GM12878 (cell line): ENCODE results near the gene VPS25. TPM values are rescaled to one million over a fixed set of nuclear protein-coding genes. Genes with fewer than 3 reads are reported as not detected.

Experiments used
- ATAC-seq: fragments of 200-7000 bp; cut with Tn5 transposase; 3 replicates; pipeline ENCODE4 v1.9.1; 2020; ENCODE audit warnings: mild to moderate bottlenecking, moderate library complexity
- BruUV-seq: library from RNA; stranded (reverse); fragments of 400-500 nt; replicated peaks from 2 replicates; lab custom pipeline; 2021; lab: Mats Ljungman, UMichigan
- CTCF ChIA-PET: fragments of 300-600 bp; sonication (Branson Sonifier 250); formaldehyde crosslinking; extraction: SDS; loops from one replicate; lab custom pipeline; 2021; ENCODE audit warnings: inconsistent platforms; lab: Yijun Ruan, JAX
- POLR2A ChIA-PET: fragments of 350-600 bp; formaldehyde crosslinking; extraction: SDS; loops from one replicate; lab custom pipeline; 2021; ENCODE audit warnings: inconsistent platforms; lab: Charles Lee
- RAD21 ChIA-PET: fragments of 300-600 bp; sonication (Branson Sonifier 250); formaldehyde crosslinking; loops from one replicate; lab custom pipeline; 2023; ENCODE audit warnings: antibody characterized with exemption; ENCODE audit not compliant: unreplicated experiment; lab: Charles Lee
- SMC1A ChIA-PET: fragments of 300-600 bp; sonication (Branson Sonifier 250); formaldehyde crosslinking; loops from one replicate; lab custom pipeline; 2023; ENCODE audit not compliant: unreplicated experiment, uncharacterized antibody; lab: Charles Lee
- DNase-seq: peaks from one replicate; pipeline ENCODE4 v3.0.0-alpha.2; 2011; ENCODE audit warnings: low read depth, low spot score
- FAIRE-seq: peaks from 3 replicates; lab custom pipeline; 2011; peaks lifted over from hg19 to GRCh38; lab: Jason Lieb, UNC
- H2AFZ ChIP-seq: 2 replicates; pipeline ENCODE4 v1.6.0; 2011; ENCODE audit warnings: low read depth, low read length, control low read depth; ENCODE audit not compliant: control insufficient read depth
- H3K27ac ChIP-seq: 2 replicates; pipeline ENCODE4 v1.5.1; 2011; ENCODE audit warnings: control low read depth; ENCODE audit not compliant: control insufficient read depth, insufficient read depth
- H3K27me3 ChIP-seq, 2 experiments: replicated peaks in 1 of 2; 2 replicates each; pipeline versions ENCODE4 v1.6.0 to v1.6.1; 2011; ENCODE audit warnings: low read length in 1 of 2; ENCODE audit not compliant: control insufficient read depth in 2 of 2, insufficient read depth in 2 of 2
- H3K36me3 ChIP-seq, 2 experiments: 2 replicates each; pipeline ENCODE4 v1.5.1; 2011; ENCODE audit warnings: low read length in 1 of 2; ENCODE audit not compliant: control insufficient read depth in 2 of 2, insufficient read depth in 2 of 2
- H3K4me1 ChIP-seq: 2 replicates; pipeline ENCODE4 v1.6.1; 2011; ENCODE audit warnings: mild to moderate bottlenecking, low read length, moderate library complexity, mixed read lengths; ENCODE audit not compliant: control insufficient read depth, insufficient read depth
- H3K4me2 ChIP-seq: 2 replicates; pipeline ENCODE4 v1.6.0; 2011; ENCODE audit warnings: control low read depth; ENCODE audit not compliant: control insufficient read depth, insufficient read depth
- H3K4me3 ChIP-seq: fragments of 200-600 bp; sonication (generic); 2 replicates; pipeline ENCODE4 v1.5.1; 2016
- H3K79me2 ChIP-seq: 2 replicates; pipeline ENCODE4 v1.6.0; 2011; ENCODE audit warnings: low read length; ENCODE audit not compliant: control insufficient read depth, insufficient read depth
- H3K9ac ChIP-seq: 2 replicates; pipeline ENCODE4 v1.8.0; 2011; ENCODE audit warnings: low read length, control low read depth, mixed read lengths; ENCODE audit not compliant: control insufficient read depth, insufficient read depth
- H3K9me3 ChIP-seq: replicated peaks from 3 replicates; pipeline ENCODE4 v1.5.1; 2011; ENCODE audit warnings: mild to moderate bottlenecking, low read length; ENCODE audit not compliant: control insufficient read depth, insufficient read depth
- H4K20me1 ChIP-seq: 2 replicates; pipeline ENCODE4 v1.6.0; 2011; ENCODE audit not compliant: control insufficient read depth, insufficient read depth
- CBX3 ChIP-seq: fragments of 200-600 bp; sonication (generic); IDR thresholded peaks from 2 replicates; pipeline ENCODE4 v1.6.1; 2016; ENCODE audit warnings: low read depth, borderline replicate concordance
- CBX5 ChIP-seq: sonication (generic); IDR thresholded peaks from 2 replicates; pipeline ENCODE4 v1.6.1; 2016; ENCODE audit warnings: low read depth, moderate library complexity, mild to moderate bottlenecking, inconsistent platforms
- CREB1 ChIP-seq: IDR thresholded peaks from 2 replicates; pipeline ENCODE4 v1.6.1; 2012; ENCODE audit warnings: low read depth, mild to moderate bottlenecking, inconsistent platforms
- EP300 ChIP-seq, 2 experiments: fragments of 150-350 bp in 1 of 2; IDR thresholded peaks; 2 replicates each; pipeline ENCODE4 v1.6.1; 2011 to 2012; ENCODE audit warnings: low read depth in 2 of 2, low read length in 2 of 2, borderline replicate concordance in 1 of 2, improper control_type of control experiment in 1 of 2, inconsistent platforms in 1 of 2; ENCODE audit not compliant: control insufficient read depth in 1 of 2
- FOS ChIP-seq: IDR thresholded peaks from 3 replicates; pipeline ENCODE4 v1.6.1; 2011; ENCODE audit warnings: borderline replicate concordance; ENCODE audit not compliant: insufficient read length; ENCODE audit errors: extremely low read depth
- GABPA ChIP-seq: IDR thresholded peaks from 2 replicates; pipeline ENCODE4 v1.6.1; 2014; ENCODE audit warnings: antibody characterized with exemption, low read depth, mild to moderate bottlenecking, inconsistent platforms
- MYC ChIP-seq: IDR thresholded peaks from 2 replicates; pipeline ENCODE4 v1.6.1; 2011; ENCODE audit warnings: mild to moderate bottlenecking, low read length, moderate library complexity, inconsistent platforms; ENCODE audit not compliant: insufficient read depth, insufficient replicate concordance, insufficient read length, severe bottlenecking
- NRF1 ChIP-seq: conservative IDR thresholded peaks from 2 replicates; pipeline ENCODE4 v1.6.1; 2011; ENCODE audit warnings: mild to moderate bottlenecking, low read depth, low read length, improper control_type of control experiment
- SREBF1 ChIP-seq: IDR thresholded peaks from 2 replicates; pipeline ENCODE4 v1.6.1; 2012; ENCODE audit warnings: mild to moderate bottlenecking, low read length
- STAT1 ChIP-seq: fragments of 450-650 bp; conservative IDR thresholded peaks from 2 replicates; pipeline ENCODE4 v1.6.1; 2014; ENCODE audit warnings: antibody characterized with exemption, mild to moderate bottlenecking
- WRNIP1 ChIP-seq: IDR thresholded peaks from 2 replicates; pipeline ENCODE4 v1.6.1; 2011; ENCODE audit warnings: low read depth, low read length, improper control_type of control experiment, borderline replicate concordance
- ZBED1 ChIP-seq: IDR thresholded peaks from 2 replicates; pipeline ENCODE4 v1.6.1; 2016; ENCODE audit warnings: borderline replicate concordance
- ZSCAN29 ChIP-seq: fragments of 450-650 bp; IDR thresholded peaks from 2 replicates; pipeline ENCODE4 v1.6.1; 2017; ENCODE audit warnings: mild to moderate bottlenecking, moderate library complexity
- WGBS: methylation state at CpG from one replicate; pipeline ENCODE4 v1.1.6; 2016; ENCODE audit warnings: low lambda C conversion rate; ENCODE audit not compliant: insufficient replicate concordance, insufficient coverage; ENCODE audit errors: missing lambda C conversion rate; 5-methylcytosine and 5-hydroxymethylcytosine counted together
- in situ Hi-C: fragments of 300-500 bp; cut with MboI; formaldehyde crosslinking; loops from 9 replicates; pipeline ENCODE4 v1.14.3; 2018; ENCODE audit warnings: mixed read lengths
- intact Hi-C: fragments of 100-400 bp; cut with micrococcal nuclease; formaldehyde crosslinking; loops from one replicate; pipeline ENCODE4 v1.14.2; 2022; ENCODE audit not compliant: unreplicated experiment
- polyA plus RNA-seq, 11 experiments: library from polyadenylated mRNA; depleted of rRNA in 4 of 11; unstranded in 6 of 11; stranded (reverse) in 5 of 11; fragments of >200 nt; fragmentation: Nextera tagmentation in 4 of 11; fragmentation: Illumina TruSeq in 1 of 11; extraction: Ambion mirVana in 4 of 11; extraction: Trizol in 1 of 11; gene quantifications; 1 replicate in 1 of 11; 2 replicates in 10 of 11; pipeline versions ENCODE4 v1.2.1 to v1.2.3, GENCODE V29; 2011 to 2016; ENCODE audit warnings: inconsistent platforms in 2 of 11, missing spikeins in 2 of 11, low read depth in 1 of 11
- total RNA-seq, 4 experiments: library from RNA; depleted of rRNA in 3 of 4; stranded (reverse); fragments of >200 nt in 3 of 4; fragmentation: Illumina TruSeq in 1 of 4; extraction: Trizol in 1 of 4; gene quantifications; 2 replicates each; pipeline versions ENCODE4 v1.2.1 to v1.2.3, GENCODE V29; 2013 to 2021
- TF ChIP-seq, protein P1 (sequence below): fragments of 450-650 bp; IDR thresholded peaks from 2 replicates; pipeline ENCODE4 v1.6.1; 2016; ENCODE audit warnings: mild to moderate bottlenecking
- TF ChIP-seq, protein P2 (sequence below): fragments of 450-650 bp; conservative IDR thresholded peaks from 2 replicates; pipeline ENCODE4 v1.6.1; 2017; ENCODE audit warnings: mild to moderate bottlenecking, moderate library complexity

VPS25 gene
- total and polyA plus RNA-seq, 10 of the 15 experiments (the other 5 are each of a cell fraction or from before 2014, with no cell fraction given): 92.7 to 185 (median 136) TPM

DNA sequence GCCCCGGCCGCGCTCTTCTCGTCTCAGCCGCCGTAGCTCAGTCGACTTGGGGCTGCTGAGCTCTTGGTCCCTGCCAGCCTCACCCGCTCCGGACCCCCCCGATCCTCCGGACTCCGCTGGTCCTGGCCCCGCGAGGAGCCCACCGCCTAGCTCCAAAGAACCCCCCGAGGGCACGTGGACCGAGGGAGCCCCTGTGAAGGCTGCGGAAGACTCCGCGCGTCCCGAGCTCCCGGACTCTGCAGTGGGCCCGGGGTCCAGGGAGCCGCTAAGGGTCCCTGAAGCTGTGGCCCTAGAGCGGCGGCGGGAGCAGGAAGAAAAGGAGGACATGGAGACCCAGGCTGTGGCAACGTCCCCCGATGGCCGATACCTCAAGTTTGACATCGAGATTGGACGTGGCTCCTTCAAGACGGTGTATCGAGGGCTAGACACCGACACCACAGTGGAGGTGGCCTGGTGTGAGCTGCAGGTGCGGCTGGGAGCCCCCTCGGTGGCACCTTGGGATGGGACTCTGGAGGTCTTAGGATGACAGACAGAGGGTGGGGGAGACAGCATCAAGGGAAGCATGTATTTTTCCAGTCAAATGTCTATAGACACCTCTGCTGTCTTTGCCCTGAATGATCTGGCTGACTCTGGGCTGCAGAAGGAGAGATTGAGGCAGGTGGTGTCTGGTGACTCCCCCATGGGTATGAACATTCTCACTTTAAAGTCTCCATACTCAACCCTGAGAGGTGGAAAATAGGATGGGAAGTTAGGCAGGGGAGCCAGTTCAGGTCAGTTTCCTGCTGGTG, 7.8 kb downstream of the VPS25 start (continued):
- no peak for TF ChIP-seq STAT1

DNA sequence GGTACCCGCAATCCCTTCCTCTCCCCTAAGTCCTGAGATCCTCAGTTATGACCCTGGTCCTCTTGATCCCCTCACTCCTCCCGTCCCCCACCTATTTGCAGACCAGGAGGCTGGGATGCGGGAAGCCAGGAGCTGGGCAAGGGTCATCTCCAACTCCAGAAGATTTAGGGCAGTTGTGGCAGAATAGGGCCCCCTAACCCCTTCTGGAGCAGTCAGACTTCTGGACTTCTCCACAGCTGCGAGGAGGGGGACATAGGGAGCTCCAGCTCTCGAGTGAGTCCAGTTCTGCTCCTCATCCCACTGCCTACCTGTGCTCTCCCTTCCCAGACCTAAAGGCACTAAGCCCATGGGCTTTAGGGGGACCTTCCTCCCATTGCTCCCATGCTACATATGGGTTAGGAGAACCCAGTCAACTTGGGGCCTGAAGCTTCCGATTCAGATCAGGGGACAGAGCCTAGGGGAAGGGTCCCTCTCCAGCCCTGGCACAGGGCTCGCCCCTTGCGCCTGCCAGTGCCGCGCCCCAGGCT, 8.5 kb downstream of the VPS25 start:
- Histone ChIP-seq H3K9me3 (no peaks in the 10 kb centered on the region; the same call in 2 of the 3 replicates), H3K27me3 (peaks cover 7 to 21% of the 10 kb centered on the region in 2 experiments), H3K36me3 (peaks cover 5 to 7% of the 10 kb centered on the region in 2 experiments; a peak in 3 of 4 replicates), H3K79me2 (no peaks in the 10 kb centered on the region), H3K27ac (no peak overlapping the region), H2AFZ (no peak overlapping the region), H3K4me3 (no peak overlapping the region), H3K4me2 (no peak overlapping the region), H3K4me1 (no peaks in the 10 kb centered on the region)
- ATAC-seq: no peak; the same call in 2 of the 3 replicates
- in situ Hi-C loops (no loop called here), intact Hi-C loops (no loop called here)
- BruUV-seq: no TSS peak
- 63% methylated on average over 10 of the region's 10 CpGs for WGBS
- ChIA-PET SMC1A (no interaction called here), POLR2A (interaction anchor here (0.5 kb wide), 1 partner anchor 162 kb away, joined by 5 read pairs; no protein-coding TSS in a partner anchor), CTCF (no interaction called here), RAD21 (no interaction called here)
- DNase-seq: no peak
- FAIRE-seq: no peak
- no peak for TF ChIP-seq MYC
- TF ChIP-seq CREB1: no peak
- TF ChIP-seq FOS: no peak
- no peak for TF ChIP-seq SREBF1
- no peak for TF ChIP-seq CBX3
- TF ChIP-seq CBX5: no peak
- no peak for TF ChIP-seq NRF1
- TF ChIP-seq EP300 (IDR thresholded peaks at IDR 0.05; ENCODE audit: borderline replicate concordance in 1 of 2, control insufficient read depth in 1 of 2, low read depth in 2 of 2, low read length in 2 of 2): no peak
- no peak for TF ChIP-seq ZSCAN29
- no peak for TF ChIP-seq ZBED1
- no peak for TF ChIP-seq GABPA
- TF ChIP-seq, protein P1, sequence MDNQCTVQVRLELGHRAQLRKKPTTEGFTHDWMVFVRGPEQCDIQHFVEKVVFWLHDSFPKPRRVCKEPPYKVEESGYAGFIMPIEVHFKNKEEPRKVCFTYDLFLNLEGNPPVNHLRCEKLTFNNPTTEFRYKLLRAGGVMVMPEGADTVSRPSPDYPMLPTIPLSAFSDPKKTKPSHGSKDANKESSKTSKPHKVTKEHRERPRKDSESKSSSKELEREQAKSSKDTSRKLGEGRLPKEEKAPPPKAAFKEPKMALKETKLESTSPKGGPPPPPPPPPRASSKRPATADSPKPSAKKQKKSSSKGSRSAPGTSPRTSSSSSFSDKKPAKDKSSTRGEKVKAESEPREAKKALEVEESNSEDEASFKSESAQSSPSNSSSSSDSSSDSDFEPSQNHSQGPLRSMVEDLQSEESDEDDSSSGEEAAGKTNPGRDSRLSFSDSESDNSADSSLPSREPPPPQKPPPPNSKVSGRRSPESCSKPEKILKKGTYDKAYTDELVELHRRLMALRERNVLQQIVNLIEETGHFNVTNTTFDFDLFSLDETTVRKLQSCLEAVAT: no peak
- no peak for TF ChIP-seq WRNIP1
- TF ChIP-seq, protein P2, sequence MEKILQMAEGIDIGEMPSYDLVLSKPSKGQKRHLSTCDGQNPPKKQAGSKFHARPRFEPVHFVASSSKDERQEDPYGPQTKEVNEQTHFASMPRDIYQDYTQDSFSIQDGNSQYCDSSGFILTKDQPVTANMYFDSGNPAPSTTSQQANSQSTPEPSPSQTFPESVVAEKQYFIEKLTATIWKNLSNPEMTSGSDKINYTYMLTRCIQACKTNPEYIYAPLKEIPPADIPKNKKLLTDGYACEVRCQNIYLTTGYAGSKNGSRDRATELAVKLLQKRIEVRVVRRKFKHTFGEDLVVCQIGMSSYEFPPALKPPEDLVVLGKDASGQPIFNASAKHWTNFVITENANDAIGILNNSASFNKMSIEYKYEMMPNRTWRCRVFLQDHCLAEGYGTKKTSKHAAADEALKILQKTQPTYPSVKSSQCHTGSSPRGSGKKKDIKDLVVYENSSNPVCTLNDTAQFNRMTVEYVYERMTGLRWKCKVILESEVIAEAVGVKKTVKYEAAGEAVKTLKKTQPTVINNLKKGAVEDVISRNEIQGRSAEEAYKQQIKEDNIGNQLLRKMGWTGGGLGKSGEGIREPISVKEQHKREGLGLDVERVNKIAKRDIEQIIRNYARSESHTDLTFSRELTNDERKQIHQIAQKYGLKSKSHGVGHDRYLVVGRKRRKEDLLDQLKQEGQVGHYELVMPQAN: no peak
- TF ChIP-seq, all 136 proteins: peak for 0
- H3K9ac ChIP-seq: no peak overlapping the region
- no peaks in the 10 kb centered on the region; the same call in 1 of the 2 replicates for H4K20me1 ChIP-seq
